Measurements from ENCODE around the gene NEURL2.

- TF ChIP-seq POLR2A (IDR thresholded peaks at IDR 0.05) (no peak), CTCF (IDR thresholded peaks at IDR 0.05) (no peak), EP300 (IDR thresholded peaks at IDR 0.05; ENCODE audit: low read depth) (no peak), POLR2AphosphoS5 (IDR thresholded peaks at IDR 0.05) (no peak)
Measured at GRCh38 chr20:45926731-45927070, 35.7 kb upstream of the NEURL2 start.
